Prostate gland (tissue), 2 donors: ENCODE results near the gene UNC13B. TPM values are rescaled to one million over a fixed set of nuclear protein-coding genes. Genes with fewer than 3 reads are reported as not detected.
"Not testable (repeated sequence)": the region's sequence is repeated elsewhere in the genome, so short reads cannot be mapped to it uniquely, and the experiment has no call there.

Experiments used
- DNase-seq: peaks from one replicate; pipeline ENCODE4 v3.0.0-alpha.2; 2019; ENCODE audit warnings: low spot score
- H3K27ac ChIP-seq, 2 donors: fragments of 200-600 bp; sonication (generic); 2 replicates each; pipeline ENCODE4 v1.5.1; 2017 to 2019
- H3K27me3 ChIP-seq: fragments of 200-600 bp; sonication (generic); replicated peaks from 2 replicates; pipeline ENCODE4 v1.5.1; 2019; ENCODE audit not compliant: insufficient read depth
- H3K36me3 ChIP-seq, 2 donors: fragments of 200-600 bp; sonication (generic); 1 replicate in 1 of 2; 2 replicates in 1 of 2; pipeline versions ENCODE4 v1.5.1 to v1.8.1; 2017 to 2019
- H3K4me1 ChIP-seq: fragments of 200-600 bp; sonication (generic); replicated peaks from 2 replicates; pipeline ENCODE4 v1.5.1; 2019
- H3K4me3 ChIP-seq, 2 donors: fragments of 200-600 bp; sonication (generic); 2 replicates each; pipeline ENCODE4 v1.5.1; 2017 to 2019
- H3K9me3 ChIP-seq: fragments of 200-600 bp; sonication (generic); 2 replicates; pipeline ENCODE4 v1.5.1; 2017
- POLR2A ChIP-seq: fragments of 450-650 bp; IDR thresholded peaks from one replicate; pipeline ENCODE4 v1.6.1; 2016; ENCODE audit warnings: antibody characterized with exemption, mild to moderate bottlenecking
- POLR2AphosphoS5 ChIP-seq: sonication (generic); formaldehyde crosslinking; IDR thresholded peaks from one replicate; pipeline ENCODE4 v1.6.1; 2017; ENCODE audit warnings: antibody characterized with exemption
- WGBS: methylation state at CpG from one replicate; pipeline ENCODE4 v1.1.5; 2018; 5-methylcytosine and 5-hydroxymethylcytosine counted together
- intact Hi-C: fragments of 100-400 bp; cut with DNase I; formaldehyde crosslinking; loops from one replicate; pipeline ENCODE4 v1.14.2; 2022
- total RNA-seq, 2 donors: library from RNA; depleted of rRNA; stranded (reverse); fragments of >200 nt; gene quantifications; one replicate each; pipeline ENCODE4 v1.1.0, GENCODE V29; 2016
- TF ChIP-seq, protein P1 (sequence below), 4 experiments: fragments of 200-600 bp in 2 of 4; fragments of 450-650 bp in 2 of 4; sonication (generic) in 2 of 4; IDR thresholded peaks; 1 replicate in 3 of 4; 2 replicates in 1 of 4; pipeline ENCODE4 v1.5.1; 2016 to 2019; ENCODE audit warnings: antibody characterized with exemption in 4 of 4, mild to moderate bottlenecking in 2 of 4, moderate library complexity in 2 of 4

UNC13B gene
- total RNA-seq, 2 donors from 2014 or later = 63.8 to 140 TPM

DNA sequence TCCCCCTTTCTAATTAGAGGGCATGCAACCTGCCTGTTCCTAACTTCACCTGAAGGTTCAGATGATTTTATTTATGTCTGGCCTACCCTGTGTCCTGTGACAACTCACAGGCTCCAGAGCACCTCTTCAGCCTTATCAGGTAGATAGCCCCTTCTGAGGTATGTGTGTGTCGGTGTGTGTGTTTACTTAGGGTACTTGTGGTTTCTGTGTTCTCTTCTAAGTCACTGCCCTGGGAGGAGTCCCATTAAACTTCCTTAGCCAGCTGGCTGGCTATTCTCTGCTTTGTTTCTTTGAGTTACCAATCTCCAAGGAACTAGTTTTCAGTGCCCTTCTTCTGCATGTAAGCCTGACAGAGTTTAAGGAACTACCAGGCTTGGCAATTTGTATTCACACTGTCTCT, 74.9 kb downstream of the UNC13B start:
- Histone ChIP-seq H3K36me3 (no peaks in the 10 kb centered on the region), H3K27me3 (no peaks in the 10 kb centered on the region), H3K27ac (peak overlapping the region; percentile 21 to 31), H3K9me3 (no peaks in the 10 kb centered on the region), H3K4me1 (no peaks in the 10 kb centered on the region), H3K4me3 (no peak overlapping the region)
- intact Hi-C loops = no loop called here
- TF ChIP-seq POLR2AphosphoS5 (no peak), POLR2A (no peak)
- TF ChIP-seq, protein P1, sequence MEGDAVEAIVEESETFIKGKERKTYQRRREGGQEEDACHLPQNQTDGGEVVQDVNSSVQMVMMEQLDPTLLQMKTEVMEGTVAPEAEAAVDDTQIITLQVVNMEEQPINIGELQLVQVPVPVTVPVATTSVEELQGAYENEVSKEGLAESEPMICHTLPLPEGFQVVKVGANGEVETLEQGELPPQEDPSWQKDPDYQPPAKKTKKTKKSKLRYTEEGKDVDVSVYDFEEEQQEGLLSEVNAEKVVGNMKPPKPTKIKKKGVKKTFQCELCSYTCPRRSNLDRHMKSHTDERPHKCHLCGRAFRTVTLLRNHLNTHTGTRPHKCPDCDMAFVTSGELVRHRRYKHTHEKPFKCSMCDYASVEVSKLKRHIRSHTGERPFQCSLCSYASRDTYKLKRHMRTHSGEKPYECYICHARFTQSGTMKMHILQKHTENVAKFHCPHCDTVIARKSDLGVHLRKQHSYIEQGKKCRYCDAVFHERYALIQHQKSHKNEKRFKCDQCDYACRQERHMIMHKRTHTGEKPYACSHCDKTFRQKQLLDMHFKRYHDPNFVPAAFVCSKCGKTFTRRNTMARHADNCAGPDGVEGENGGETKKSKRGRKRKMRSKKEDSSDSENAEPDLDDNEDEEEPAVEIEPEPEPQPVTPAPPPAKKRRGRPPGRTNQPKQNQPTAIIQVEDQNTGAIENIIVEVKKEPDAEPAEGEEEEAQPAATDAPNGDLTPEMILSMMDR (IDR thresholded peaks at IDR 0.05) = no peak
- 48% methylated on average over 1 of the region's 1 CpG for WGBS
- no peak for DNase-seq

DNA sequence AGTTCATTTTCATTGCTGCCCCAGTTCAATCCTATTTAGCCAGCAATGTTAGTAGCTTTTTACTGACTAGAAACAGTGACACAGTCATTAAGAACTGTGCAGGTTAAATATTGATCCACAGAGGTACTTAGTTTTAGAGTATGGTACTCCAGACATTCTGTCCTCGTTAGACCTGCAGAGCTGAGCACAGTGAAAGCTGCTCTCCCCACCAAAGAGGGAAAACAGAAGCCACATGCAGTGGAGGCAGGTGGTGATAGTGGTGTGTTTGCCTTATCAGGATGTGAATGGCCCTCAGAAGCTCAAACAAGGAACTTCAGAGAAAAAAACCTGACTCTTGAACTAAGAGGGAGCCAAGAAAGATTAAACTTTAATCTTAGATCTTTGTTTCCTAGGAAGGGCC, 75.5 kb downstream of the UNC13B start:
- TF ChIP-seq POLR2AphosphoS5 = no peak
- TF ChIP-seq, protein P1 (IDR thresholded peaks at IDR 0.05) = no peak
- Histone ChIP-seq H3K36me3 (no peaks in the 10 kb centered on the region), H3K4me1 (no peaks in the 10 kb centered on the region), H3K27me3 (no peaks in the 10 kb centered on the region), H3K27ac (peak overlapping the region; percentile 21 to 31), H3K4me3 (no peak overlapping the region), H3K9me3 (no peaks in the 10 kb centered on the region)
- 63% methylated on average over 1 of the region's 1 CpG for WGBS
- no peak for DNase-seq
- intact Hi-C loops = no loop called here

- DNase-seq, H3K4me1 ChIP-seq, intact Hi-C loops, H3K9me3 ChIP-seq, H3K4me3 ChIP-seq, H3K27me3 ChIP-seq, H3K36me3 ChIP-seq: not testable (repeated sequence)
- 100% methylated on average over 1 of the region's 1 CpG for WGBS
- peak overlapping the region; percentile 11 to 76 for H3K27ac ChIP-seq
These were observed 84.1 kb downstream of the UNC13B start for GRCh38 chr9:35245945-35246344.

GRCh38 chr9:35253075-35253474, 91.3 kb downstream of the UNC13B start:
- Histone ChIP-seq H3K9me3 (no peaks in the 10 kb centered on the region), H3K4me3 (no peak overlapping the region), H3K27me3 (no peaks in the 10 kb centered on the region), H3K36me3 (no peaks in the 10 kb centered on the region), H3K4me1 (peaks cover under 1% of the 10 kb centered on the region), H3K27ac (no peak overlapping the region)
- DNase-seq = no peak
- TF ChIP-seq POLR2A = no peak
- WGBS = 94% methylated on average over 1 of the region's 1 CpG
- intact Hi-C loops = no loop called here

DNA sequence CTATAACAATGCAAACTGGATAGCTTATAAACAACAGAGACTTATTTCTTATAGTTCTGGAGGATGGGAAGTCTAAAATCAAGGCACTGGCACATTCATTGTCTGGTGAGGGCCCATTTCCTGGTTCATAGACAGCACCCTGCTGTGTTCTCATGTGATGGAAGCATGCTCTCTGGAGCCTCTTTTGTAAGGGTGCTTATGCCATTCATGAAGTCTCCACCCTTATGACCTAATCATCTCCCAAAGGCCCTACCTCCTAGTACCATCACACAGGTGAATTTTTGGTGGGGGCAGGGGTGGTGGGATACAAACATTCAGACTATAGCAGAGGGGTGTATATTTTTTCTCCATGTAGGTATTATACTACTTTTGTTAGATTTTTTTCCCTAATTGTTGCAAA, 92.4 kb downstream of the UNC13B start:
- Histone ChIP-seq H3K27me3 (no peaks in the 10 kb centered on the region), H3K27ac (no peak overlapping the region), H3K4me1 (peaks cover 5% of the 10 kb centered on the region), H3K36me3 (no peaks in the 10 kb centered on the region), H3K4me3 (no peak overlapping the region), H3K9me3 (no peaks in the 10 kb centered on the region)
- no peak for DNase-seq
- TF ChIP-seq, protein P1 (IDR thresholded peaks at IDR 0.05) = no peak
- TF ChIP-seq POLR2A (no peak), POLR2AphosphoS5 (no peak)
- intact Hi-C loops = no loop called here

- Histone ChIP-seq H3K27ac (peak overlapping the region in 1 of 2 donors; percentile 88), H3K4me1 (peaks cover 5% of the 10 kb centered on the region), H3K9me3 (no peaks in the 10 kb centered on the region), H3K36me3 (no peaks in the 10 kb centered on the region), H3K27me3 (no peaks in the 10 kb centered on the region), H3K4me3 (no peak overlapping the region)
- 55% methylated on average over 8 of the region's 8 CpGs for WGBS
- TF ChIP-seq POLR2A (no peak), POLR2AphosphoS5 (no peak)
- TF ChIP-seq, protein P1 (IDR thresholded peaks at IDR 0.05) = no peak
- intact Hi-C loops = no loop called here
- no peak for DNase-seq
These were observed 93.4 kb downstream of the UNC13B start for GRCh38 chr9:35254984-35255857.
